Ishikawa (cell line): ENCODE results near the gene GBGT1.

ENCODE experiments used
- CEBPB ChIP-seq: IDR thresholded peaks from 2 replicates; pipeline ENCODE4 v1.6.1; 2012
- CREB1 ChIP-seq: IDR thresholded peaks from 2 replicates; pipeline ENCODE4 v1.6.1; 2012; ENCODE audit warnings: low read depth
- EGR1 ChIP-seq: IDR thresholded peaks from 2 replicates; pipeline ENCODE4 v1.6.1; 2012
- EP300 ChIP-seq: IDR thresholded peaks from 2 replicates; pipeline ENCODE4 v1.6.1; 2012; ENCODE audit warnings: borderline replicate concordance
- FOXM1 ChIP-seq: IDR thresholded peaks from 2 replicates; pipeline ENCODE4 v1.6.1; 2012; ENCODE audit warnings: low read depth, borderline replicate concordance
- MAX ChIP-seq: IDR thresholded peaks from 2 replicates; pipeline ENCODE4 v1.6.1; 2012
- RAD21 ChIP-seq: IDR thresholded peaks from 2 replicates; pipeline ENCODE4 v1.6.1; 2012; ENCODE audit warnings: low read depth
- REST ChIP-seq: IDR thresholded peaks from 2 replicates; pipeline ENCODE4 v1.6.1; 2012; ENCODE audit warnings: low read depth, mild to moderate bottlenecking
- TAF1 ChIP-seq: IDR thresholded peaks from 2 replicates; pipeline ENCODE4 v1.6.1; 2012; ENCODE audit warnings: low read depth, mild to moderate bottlenecking
- TCF12 ChIP-seq: IDR thresholded peaks from 2 replicates; pipeline ENCODE4 v1.6.1; 2012; ENCODE audit warnings: low read depth
- TEAD4 ChIP-seq: IDR thresholded peaks from 2 replicates; pipeline ENCODE4 v1.6.1; 2012
- USF1 ChIP-seq: IDR thresholded peaks from 2 replicates; pipeline ENCODE4 v1.6.1; 2012
- YY1 ChIP-seq: IDR thresholded peaks from 2 replicates; pipeline ENCODE4 v1.6.1; 2012; ENCODE audit warnings: low read depth

- TF ChIP-seq TCF12 (no peak), EP300 (no peak), USF1 (no peak), CEBPB (no peak), TAF1 (no peak), MAX (no peak), FOXM1 (no peak), REST (no peak), EGR1 (no peak), CREB1 (no peak), RAD21 (no peak), TEAD4 (no peak), YY1 (no peak)
Observed at GRCh38 chr9:133210609-133211008, 46.9 kb upstream of the GBGT1 start.
